T-cell (primary cell): ENCODE results near the gene AKT1. TPM values are rescaled to one million over a fixed set of nuclear protein-coding genes. Genes with fewer than 3 reads are reported as not detected.

Experiments
- ATAC-seq, 4 experiments: fragments of 200-7000 bp in 3 of 4; fragments of 150-1000 bp in 1 of 4; cut with Tn5 transposase; replicated peaks in 1 of 4; 1 replicate in 3 of 4; 2 replicates in 1 of 4; pipeline ENCODE4 v1.10.0; 2021; ENCODE audit warnings: moderate library complexity in 3 of 4, mild to moderate bottlenecking in 2 of 4, moderate number of reproducible peaks in 1 of 4
- CTCF ChIA-PET, 2 donors: fragments of 300-600 bp; sonication (Branson Sonifier 250); formaldehyde crosslinking; loops; one replicate each; lab custom pipeline; 2022; ENCODE audit warnings: antibody characterized with exemption in 2 of 2; lab: Charles Lee
- POLR2A ChIA-PET, 2 donors: fragments of 300-600 bp; sonication (Branson Sonifier 250); formaldehyde crosslinking; loops; one replicate each; lab custom pipeline; 2022; ENCODE audit warnings: antibody characterized with exemption in 2 of 2; lab: Charles Lee
- DNase-seq, 35 experiments: peaks; one replicate each; pipeline versions ENCODE4 v3.0.0 to v3.0.0-alpha.2; 2013 to 2023
- H3K27ac ChIP-seq: one replicate; pipeline ENCODE4 v1.5.1; 2013; ENCODE audit warnings: low read length
- H3K27me3 ChIP-seq, 2 experiments: replicated peaks in 1 of 2; 1 replicate in 1 of 2; 2 replicates in 1 of 2; pipeline versions ENCODE4 v1.6.1 to v1.7.0; 2013; ENCODE audit warnings: low read length in 1 of 2, mixed read lengths in 1 of 2; ENCODE audit not compliant: control insufficient read depth in 2 of 2, insufficient read depth in 2 of 2; ENCODE audit errors: extremely low read depth in 1 of 2
- H3K36me3 ChIP-seq, 2 donors: 1 replicate in 1 of 2; 2 replicates in 1 of 2; pipeline versions ENCODE4 v1.6.1 to v1.7.0; 2013; ENCODE audit warnings: low read length in 1 of 2; ENCODE audit not compliant: control insufficient read depth in 2 of 2, insufficient read depth in 1 of 2; ENCODE audit errors: extremely low read depth in 1 of 2
- H3K4me1 ChIP-seq, 2 experiments: 1 replicate in 1 of 2; 2 replicates in 1 of 2; pipeline versions ENCODE4 v1.6.1 to v1.7.0; 2013; ENCODE audit warnings: low read length in 2 of 2, mixed read lengths in 1 of 2; ENCODE audit not compliant: insufficient read depth in 2 of 2, control insufficient read depth in 1 of 2; ENCODE audit errors: extremely low read depth in 1 of 2
- H3K4me3 ChIP-seq, 2 donors: 1 replicate in 1 of 2; 2 replicates in 1 of 2; pipeline versions ENCODE4 v1.5.1 to v1.7.0; 2013; ENCODE audit warnings: mild to moderate bottlenecking in 2 of 2, low read length in 1 of 2, moderate library complexity in 1 of 2; ENCODE audit not compliant: control insufficient read depth in 1 of 2; ENCODE audit errors: extremely low read depth in 1 of 2
- H3K9me3 ChIP-seq: 2 replicates; pipeline ENCODE4 v1.7.0; 2013
- H3K27ac Mint-ChIP-seq, 2 donors: one replicate each; pipeline ENCODE4 v1.8.0; 2020 to 2021; ENCODE audit warnings: mild to moderate bottlenecking in 2 of 2, mixed read lengths in 2 of 2
- H3K27me3 Mint-ChIP-seq, 2 donors: one replicate each; pipeline ENCODE4 v1.8.0; 2021 to 2022; ENCODE audit warnings: mixed read lengths in 2 of 2
- H3K36me3 Mint-ChIP-seq: one replicate; pipeline ENCODE4 v1.8.0; 2021; ENCODE audit warnings: mixed read lengths
- H3K4me1 Mint-ChIP-seq, 3 donors: one replicate each; pipeline ENCODE4 v1.8.0; 2020 to 2022; ENCODE audit warnings: mixed read lengths in 3 of 3, mild to moderate bottlenecking in 1 of 3
- H3K4me3 Mint-ChIP-seq, 3 donors: one replicate each; pipeline ENCODE4 v1.8.0; 2020 to 2022; ENCODE audit warnings: mild to moderate bottlenecking in 3 of 3, mixed read lengths in 3 of 3, moderate library complexity in 3 of 3
- H3K9me3 Mint-ChIP-seq, 3 donors: one replicate each; pipeline ENCODE4 v1.8.0; 2020 to 2022; ENCODE audit warnings: mixed read lengths in 3 of 3
- WGBS: methylation state at CpG from one replicate; pipeline ENCODE4 v1.1.5; 2013; ENCODE audit warnings: missing lambda C conversion rate; ENCODE audit not compliant: insufficient coverage; 5-methylcytosine and 5-hydroxymethylcytosine counted together
- total RNA-seq, 35 experiments: library from RNA in 6 of 35; stranded (reverse) in 6 of 35; fragments of 120-200 nt in 1 of 35; gene quantifications; one replicate each; pipeline versions ENCODE4 v1.2.1 to v1.2.4 and lab custom pipeline; 2013 to 2026

The AKT1 gene
- total RNA-seq, 5 donors from 2014 or later (not counting 1 experiment from before 2014, with no cell fraction given), result 68.4 to 113 (median 99.7) TPM

DNA sequence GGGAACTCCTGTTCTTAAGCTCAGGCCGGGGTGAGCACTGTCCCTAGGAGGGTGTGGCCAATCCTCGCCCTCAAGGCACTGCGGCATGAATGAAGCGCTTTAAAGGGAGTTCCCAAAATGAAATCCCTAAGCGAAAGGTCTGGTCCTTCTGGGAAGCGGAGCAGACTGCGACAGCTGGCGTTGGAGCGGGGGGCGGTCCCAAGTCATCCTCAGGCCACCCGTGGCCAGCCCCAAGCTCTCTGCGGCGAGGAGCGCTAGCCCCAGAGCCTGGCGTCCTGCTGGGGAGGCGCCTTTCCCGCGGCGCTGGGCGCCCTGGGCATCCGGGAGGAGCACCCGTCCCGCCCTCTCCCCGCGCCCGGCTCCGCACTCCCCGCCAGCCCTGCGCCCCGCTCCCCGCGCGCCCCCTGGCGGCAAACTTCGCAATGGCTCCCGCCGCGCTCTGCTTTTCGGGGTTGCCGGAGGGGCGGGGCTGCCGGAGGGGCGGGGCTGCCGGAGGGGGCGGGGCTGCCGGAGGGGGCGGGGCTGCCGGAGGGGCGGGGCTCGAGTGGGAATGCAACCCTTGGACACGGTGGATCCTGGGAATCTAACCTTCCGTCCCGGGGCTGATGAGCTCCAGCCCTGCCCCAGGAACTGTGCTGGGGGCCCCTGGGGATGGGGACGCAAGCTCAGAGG, 30.8 kb upstream of the AKT1 start:
- POLR2A ChIA-PET, result no interaction called here

DNA sequence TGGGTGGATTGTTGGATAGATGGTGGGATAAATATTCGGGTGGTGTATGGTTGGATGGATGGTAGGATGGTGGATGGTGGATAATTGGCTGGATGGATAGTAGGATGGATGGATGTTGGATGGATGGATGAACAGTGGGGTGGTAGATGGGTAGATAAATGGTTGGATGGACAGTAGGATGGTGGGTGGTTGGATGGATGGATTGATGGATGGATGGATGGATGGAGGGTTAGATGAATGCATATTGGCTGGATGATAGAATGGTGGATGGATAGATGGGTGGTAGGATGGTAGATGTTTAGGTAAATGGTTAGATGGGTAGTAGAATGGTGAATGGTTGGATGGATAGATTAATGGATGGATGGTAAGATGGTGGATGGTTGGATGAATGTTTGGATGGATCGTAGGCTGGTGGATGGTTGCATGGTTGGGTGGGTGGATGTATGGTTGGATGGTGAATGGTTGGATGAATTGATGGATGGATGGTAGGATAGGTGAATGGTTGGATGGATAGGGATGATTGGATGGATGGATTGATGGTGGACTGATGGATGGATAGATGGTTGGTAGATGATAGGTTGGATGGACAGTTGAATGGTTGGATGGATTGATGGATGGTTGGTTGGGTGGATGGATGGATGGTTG, 28.9 kb upstream of the AKT1 start:
- H3K27me3 Mint-ChIP-seq, result peaks cover 0 to 15% of the 10 kb centered on the region in 2 donors
- H3K4me1 Mint-ChIP-seq, result peaks cover 20 to 27% (median 25%) of the 10 kb centered on the region in 3 donors
- H3K4me3 Mint-ChIP-seq, result peak overlapping the region; percentile 79 to 94 (median 83)
- H3K4me3 ChIP-seq, result no peak overlapping the region
- CTCF ChIA-PET, result interaction anchor here in 1 of 2 donors (2.6 kb wide), 1 partner anchor 72 kb away, joined by 11 read pairs; the partner anchor contains the start of gene SIVA1
- H3K36me3 ChIP-seq, result no peaks in the 10 kb centered on the region
- ATAC-seq (no peak), DNase-seq (no peak)
- POLR2A ChIA-PET, result interaction anchor here in 1 of 2 donors (0.6 kb wide), 1 partner anchor 40 kb away, joined by 3 read pairs; no protein-coding TSS in a partner anchor
- H3K4me1 ChIP-seq, result peaks cover 0 to 24% of the 10 kb centered on the region in 2 experiments
- peaks cover 0 to 7% (median 0%) of the 10 kb centered on the region in 3 donors for H3K9me3 Mint-ChIP-seq
- WGBS, result 100% methylated on average over 2 of the region's 2 CpGs
- no peak overlapping the region for H3K27ac ChIP-seq
- H3K9me3 ChIP-seq, result no peaks in the 10 kb centered on the region
- peak overlapping the region in 1 of 2 donors; percentile 49 for H3K27ac Mint-ChIP-seq
- H3K27me3 ChIP-seq, result peaks cover 0 to 29% of the 10 kb centered on the region in 2 experiments
- no peaks in the 10 kb centered on the region for H3K36me3 Mint-ChIP-seq

More for the DNA sequence above, 30.8 kb upstream of the AKT1 start:
- H3K27me3 ChIP-seq, result peaks cover 0 to 29% of the 10 kb centered on the region in 2 experiments
- H3K36me3 ChIP-seq, result no peaks in the 10 kb centered on the region
- WGBS, result under 1% methylated on average over 45 of the region's 54 CpGs
- Mint-ChIP-seq H3K4me3 (peak overlapping the region; percentile 79 to 94 (median 83)), H3K9me3 (peaks cover 0 to 7% (median 0%) of the 10 kb centered on the region in 3 donors), H3K27ac (no peak overlapping the region), H3K4me1 (peaks cover 20 to 27% (median 25%) of the 10 kb centered on the region in 3 donors), H3K27me3 (peaks cover 0 to 15% of the 10 kb centered on the region in 2 donors), H3K36me3 (no peaks in the 10 kb centered on the region)
- no peak overlapping the region for H3K27ac ChIP-seq
- DNase-seq (peak; percentile 77 to 98 (median 90)), ATAC-seq (peak; percentile 90 to 95 (median 94))
- H3K9me3 ChIP-seq, result no peaks in the 10 kb centered on the region
- H3K4me3 ChIP-seq, result peak overlapping the region; percentile 69 to 73
- CTCF ChIA-PET, result interaction anchor here (0.6 to 2.6 kb wide), 11 partner anchors 16 to 139 kb away, joined by 3 to 11 read pairs (median 3); partner anchors contain the start of gene SIVA1 (in 1 of the 2)
- H3K4me1 ChIP-seq, result peaks cover 0 to 24% of the 10 kb centered on the region in 2 experiments

DNA sequence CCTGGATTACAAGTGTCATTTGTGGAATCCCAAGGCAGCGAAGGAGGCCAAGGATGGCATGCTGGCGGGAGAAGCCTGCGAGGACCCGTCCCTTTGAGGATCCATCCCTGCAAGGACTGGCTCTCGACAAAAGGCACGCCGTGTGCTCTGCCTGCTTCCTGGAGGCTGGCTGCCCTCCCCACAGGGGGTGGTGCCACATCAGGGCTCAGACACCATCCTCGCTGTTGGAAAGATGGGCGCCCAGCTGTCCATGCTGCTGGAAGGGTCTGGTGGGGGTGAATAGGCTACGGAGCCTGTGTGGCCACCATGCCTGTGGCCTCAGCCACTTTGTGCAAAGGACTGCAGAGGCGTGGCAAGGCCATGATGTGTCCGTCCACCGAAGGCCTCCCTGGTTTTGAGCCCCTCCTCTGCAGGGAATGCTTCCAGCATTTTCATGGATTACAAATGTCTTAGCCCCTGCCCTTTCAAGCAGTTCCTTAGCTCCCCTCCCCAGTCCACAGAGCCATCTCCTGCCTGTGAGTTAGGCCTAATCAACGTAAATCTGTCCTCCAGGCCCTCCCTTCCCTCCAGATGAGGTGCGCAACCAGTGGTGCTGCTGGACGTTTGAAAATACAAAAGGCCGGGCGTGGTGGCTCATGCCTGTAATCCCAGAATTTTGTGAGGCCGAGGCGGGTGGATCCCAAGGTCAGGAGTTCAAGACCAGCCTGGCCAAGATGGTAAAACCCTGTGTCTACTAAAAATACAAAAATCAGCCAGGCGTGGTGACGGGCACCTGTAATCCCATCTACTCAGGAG, 27.5 kb upstream of the AKT1 start:
- no peak overlapping the region for H3K27ac Mint-ChIP-seq
- H3K9me3 ChIP-seq, result no peaks in the 10 kb centered on the region
- no peak overlapping the region for H3K4me3 ChIP-seq
- H3K4me1 Mint-ChIP-seq, result peaks cover 20 to 27% (median 25%) of the 10 kb centered on the region in 3 donors
- peaks cover 0 to 15% of the 10 kb centered on the region in 2 donors for H3K27me3 Mint-ChIP-seq
- ChIA-PET POLR2A (no interaction called here), CTCF (interaction anchor here in 1 of 2 donors (0.7 kb wide), 1 partner anchor 70 kb away, joined by 4 read pairs; the partner anchor contains the start of gene SIVA1)
- H3K36me3 ChIP-seq, result no peaks in the 10 kb centered on the region
- H3K27me3 ChIP-seq, result peaks cover 0 to 24% of the 10 kb centered on the region in 2 experiments
- no peak overlapping the region for H3K4me3 Mint-ChIP-seq
- DNase-seq, result no peak
- WGBS, result 89% methylated on average over 13 of the region's 22 CpGs
- peaks cover 0 to 24% of the 10 kb centered on the region in 2 experiments for H3K4me1 ChIP-seq
- peaks cover 0 to 7% (median 0%) of the 10 kb centered on the region in 3 donors for H3K9me3 Mint-ChIP-seq
- no peaks in the 10 kb centered on the region for H3K36me3 Mint-ChIP-seq
- no peak overlapping the region for H3K27ac ChIP-seq
- ATAC-seq, result no peak

DNA sequence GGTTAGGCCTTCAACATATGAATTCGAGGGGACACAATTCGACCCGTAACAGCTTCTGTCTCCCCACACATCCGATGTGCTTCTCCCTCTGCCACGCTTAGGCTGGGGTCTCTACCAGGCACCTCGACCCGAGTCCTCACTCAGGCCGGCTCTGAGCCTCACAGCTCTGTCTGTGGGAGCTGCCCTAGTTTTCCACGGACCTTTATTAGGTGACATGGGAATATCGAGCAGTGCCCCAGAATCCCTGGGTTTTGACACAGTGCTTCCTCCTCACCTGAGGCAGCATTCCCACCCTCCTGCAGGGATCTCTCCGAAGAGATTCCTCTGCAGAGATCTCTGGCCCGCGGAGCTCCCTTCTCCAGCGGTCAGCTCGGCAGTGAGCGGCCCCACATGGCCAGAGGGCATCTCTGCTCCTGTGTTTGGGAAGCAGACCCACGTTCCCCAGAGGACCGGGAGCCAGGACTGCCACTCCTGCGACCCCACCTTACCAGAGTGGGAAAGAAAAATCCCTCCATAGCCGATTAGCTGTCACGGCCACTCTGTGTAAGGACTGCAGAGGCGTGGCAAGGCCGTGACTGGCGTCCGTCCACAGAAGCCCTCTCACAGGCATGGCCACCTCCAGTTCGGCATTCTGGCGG, 26.5 kb upstream of the AKT1 start:
- ChIA-PET CTCF (no interaction called here), POLR2A (no interaction called here)
- Histone ChIP-seq H3K27me3 (peaks cover 0 to 14% of the 10 kb centered on the region in 2 experiments), H3K4me3 (no peak overlapping the region), H3K36me3 (no peaks in the 10 kb centered on the region), H3K4me1 (peaks cover 0 to 21% of the 10 kb centered on the region in 2 experiments), H3K27ac (no peak overlapping the region), H3K9me3 (no peaks in the 10 kb centered on the region)
- Mint-ChIP-seq H3K4me1 (peaks cover 12 to 22% (median 18%) of the 10 kb centered on the region in 3 donors), H3K27me3 (peaks cover 0 to 10% of the 10 kb centered on the region in 2 donors), H3K27ac (no peak overlapping the region), H3K4me3 (no peak overlapping the region), H3K9me3 (peaks cover 0 to 7% (median 0%) of the 10 kb centered on the region in 3 donors), H3K36me3 (no peaks in the 10 kb centered on the region)
- ATAC-seq (no peak), DNase-seq (no peak)
- WGBS, result 95% methylated on average over 26 of the region's 27 CpGs

DNA sequence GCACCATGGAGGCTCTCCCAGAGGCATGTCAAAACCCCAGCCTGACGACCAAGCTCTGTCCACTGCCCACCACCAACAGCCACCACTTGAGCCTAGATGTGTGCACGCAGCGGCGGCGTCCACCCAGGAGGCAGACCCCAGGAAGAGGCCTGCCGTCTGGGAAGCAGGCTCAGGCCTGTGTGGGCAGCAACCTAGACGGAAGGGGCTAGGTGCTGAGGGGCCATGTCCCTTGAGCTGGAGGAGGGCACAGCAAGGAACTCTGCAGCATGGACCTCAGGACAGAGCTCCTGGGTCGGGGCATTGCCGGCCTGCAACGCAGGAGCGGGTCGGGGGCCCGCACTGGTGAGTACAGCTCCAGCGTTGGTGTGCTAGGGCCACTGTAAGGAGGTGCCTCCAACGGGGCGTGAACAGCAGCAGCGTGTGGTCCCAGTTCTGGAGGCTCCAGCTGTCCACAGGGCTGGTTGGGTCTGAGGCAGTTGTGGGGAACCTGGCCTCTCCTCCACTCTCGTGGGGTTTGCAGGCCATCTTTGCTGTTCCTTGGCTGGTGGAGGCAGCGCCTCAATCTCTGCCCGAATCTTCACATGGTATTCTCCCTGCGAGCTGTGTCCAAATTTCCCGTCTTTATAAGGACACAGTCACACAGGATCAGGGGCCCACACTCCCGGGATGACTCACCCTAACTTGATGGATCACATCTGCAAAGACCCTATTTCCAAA, 25.8 kb upstream of the AKT1 start:
- DNase-seq, result no peak
- H3K9me3 Mint-ChIP-seq, result peaks cover 0 to 7% (median 0%) of the 10 kb centered on the region in 3 donors
- no peaks in the 10 kb centered on the region for H3K36me3 Mint-ChIP-seq
- peaks cover 0 to 9% of the 10 kb centered on the region in 2 experiments for H3K27me3 ChIP-seq
- no peaks in the 10 kb centered on the region for H3K36me3 ChIP-seq
- no peak overlapping the region for H3K27ac ChIP-seq
- no peak overlapping the region for H3K4me3 ChIP-seq
- CTCF ChIA-PET, result interaction anchor here in 1 of 2 donors (1.3 kb wide), 1 partner anchor 53 kb away, joined by 3 read pairs; no protein-coding TSS in a partner anchor
- H3K9me3 ChIP-seq, result no peaks in the 10 kb centered on the region
- peaks cover 0 to 8% of the 10 kb centered on the region in 2 donors for H3K27me3 Mint-ChIP-seq
- WGBS, result 92% methylated on average over 17 of the region's 23 CpGs
- H3K4me1 ChIP-seq, result peaks cover 0 to 21% of the 10 kb centered on the region in 2 experiments
- no peak overlapping the region for H3K27ac Mint-ChIP-seq
- H3K4me1 Mint-ChIP-seq, result peaks cover 15 to 25% (median 21%) of the 10 kb centered on the region in 3 donors
- POLR2A ChIA-PET, result no interaction called here
- ATAC-seq, result no peak
- H3K4me3 Mint-ChIP-seq, result no peak overlapping the region
